Measurements from ENCODE around the gene UBXN7. TPM values are rescaled to one million over a fixed set of nuclear protein-coding genes. Genes with fewer than 3 reads are reported as not detected.
"Not testable (repeated sequence)": the region's sequence is repeated elsewhere in the genome, so short reads cannot be mapped to it uniquely, and the experiment has no call there.

UBXN7 gene
- total RNA-seq, 2 experiments from 2014 or later: 62.2 to 62.6 TPM

DNA sequence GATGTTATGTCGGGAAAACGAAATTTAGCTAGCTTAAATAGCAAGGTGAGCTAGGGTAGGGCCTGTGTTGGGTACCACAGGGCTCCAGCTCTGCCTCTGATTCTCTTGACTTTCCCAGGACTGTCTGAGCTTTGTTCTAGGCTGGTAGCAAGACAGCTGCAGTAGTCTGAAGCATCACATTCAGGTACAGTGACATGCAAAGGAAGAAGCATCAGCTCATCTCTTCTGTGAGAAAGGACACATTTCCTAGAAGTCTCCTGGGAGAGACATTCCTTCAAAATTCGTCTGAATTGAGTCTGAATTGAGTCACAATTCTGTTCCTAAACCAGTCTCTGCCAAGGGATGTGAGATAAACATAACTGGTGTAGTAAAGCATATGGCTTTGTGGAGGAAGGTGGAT, 8.5 kb upstream of the UBXN7 start:
- Mint-ChIP-seq H3K4me3 (no peak overlapping the region), H3K27ac (no peak overlapping the region), H3K27me3 (peaks cover 3% of the 10 kb centered on the region), H3K9me3 (no peaks in the 10 kb centered on the region), H3K36me3 (no peaks in the 10 kb centered on the region), H3K4me1 (peaks cover 3% of the 10 kb centered on the region)
- no peak for DNase-seq
- no peak for ATAC-seq (ENCODE audit: low read depth)
- POLR2A ChIA-PET: no interaction called here

DNA sequence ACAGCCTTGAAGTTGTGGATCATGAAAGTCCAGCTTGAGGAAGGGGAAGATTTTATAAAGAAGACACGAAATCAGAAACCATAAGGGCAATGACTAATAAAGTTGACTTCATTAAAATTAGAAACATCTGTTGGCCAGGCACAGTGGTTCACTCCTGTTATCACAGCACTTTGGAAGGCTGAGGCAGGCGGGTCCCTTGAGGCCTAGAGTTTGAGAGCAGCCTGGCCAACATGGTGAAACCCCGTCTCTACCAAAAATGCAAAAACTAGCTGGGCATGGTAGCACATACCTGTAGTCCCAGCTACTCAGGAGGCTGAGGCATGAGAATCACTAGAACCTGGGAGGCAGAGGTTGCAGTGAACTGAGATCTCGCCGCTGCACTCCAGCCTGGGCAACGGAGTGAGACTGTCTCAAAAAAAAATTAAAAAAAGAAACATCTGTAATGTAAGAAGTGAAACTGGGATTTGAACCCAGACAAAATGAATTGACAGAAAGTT, 7.9 kb upstream of the UBXN7 start:
- no peak for ATAC-seq (ENCODE audit: low read depth)
- Mint-ChIP-seq H3K27ac (no peak overlapping the region), H3K36me3 (no peaks in the 10 kb centered on the region), H3K4me1 (peaks cover 1% of the 10 kb centered on the region), H3K27me3 (peaks cover 3% of the 10 kb centered on the region), H3K4me3 (no peak overlapping the region), H3K9me3 (no peaks in the 10 kb centered on the region)
- POLR2A ChIA-PET: no interaction called here
- DNase-seq: no peak

- H3K36me3 Mint-ChIP-seq: peaks cover 5% of the 10 kb centered on the region
- H3K27ac Mint-ChIP-seq: peak overlapping the region; percentile 97
- ATAC-seq (ENCODE audit: low read depth) (peak; percentile 10), DNase-seq (peak; percentile 60)
- H3K27me3 Mint-ChIP-seq: peaks cover 3% of the 10 kb centered on the region
- H3K4me1 Mint-ChIP-seq: peaks cover 14% of the 10 kb centered on the region
- H3K4me3 Mint-ChIP-seq: peak overlapping the region; percentile 85
- no peaks in the 10 kb centered on the region for H3K9me3 Mint-ChIP-seq
- POLR2A ChIA-PET: interaction anchor here (1.1 to 1.5 kb wide), 5 partner anchors 72 to 436 kb away, joined by 4 to 12 read pairs (median 4); partner anchors contain the start of genes DYNLT2B, RNF168 and SENP5
Measured at GRCh38 chr3:196431181-196432136, 768 bp downstream of the UBXN7 start.

DNA sequence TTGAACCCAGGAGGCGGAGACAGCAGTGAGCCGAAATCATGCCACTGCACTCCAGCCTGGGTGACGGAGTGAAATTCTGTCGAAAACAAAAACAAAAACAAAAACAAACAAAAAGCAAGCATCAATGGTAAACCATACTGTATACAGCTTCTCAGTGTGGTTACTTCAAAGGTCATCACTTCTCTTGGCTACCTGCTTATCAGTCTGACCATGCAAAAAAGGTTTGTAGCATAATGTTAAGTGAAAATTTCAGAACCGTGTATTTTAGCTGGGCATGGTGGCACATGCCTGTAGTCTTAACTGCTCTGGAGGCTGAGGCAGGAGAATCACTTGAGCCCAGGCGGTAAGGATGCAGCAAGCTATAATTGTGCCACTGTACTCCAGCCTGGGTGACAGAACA, 4.2 kb downstream of the UBXN7 start:
- Mint-ChIP-seq H3K36me3 (peaks cover 6% of the 10 kb centered on the region), H3K9me3 (no peaks in the 10 kb centered on the region), H3K4me3 (no peak overlapping the region), H3K4me1 (peaks cover 17% of the 10 kb centered on the region), H3K27me3 (no peaks in the 10 kb centered on the region), H3K27ac (no peak overlapping the region)
- DNase-seq (no peak), ATAC-seq (ENCODE audit: low read depth) (no peak)
- POLR2A ChIA-PET: no interaction called here

- H3K9me3 Mint-ChIP-seq; H3K4me1 Mint-ChIP-seq; H3K36me3 Mint-ChIP-seq; ATAC-seq (ENCODE audit: low read depth); POLR2A ChIA-PET; H3K4me3 Mint-ChIP-seq; H3K27me3 Mint-ChIP-seq; H3K27ac Mint-ChIP-seq; DNase-seq: not testable (repeated sequence)
Measured at GRCh38 chr3:196424421-196424820, 7.8 kb downstream of the UBXN7 start.

GRCh38 chr3:196423044-196423781, 9.0 kb downstream of the UBXN7 start:
- H3K27me3 Mint-ChIP-seq: no peaks in the 10 kb centered on the region
- no peaks in the 10 kb centered on the region for H3K9me3 Mint-ChIP-seq
- POLR2A ChIA-PET: no interaction called here
- H3K4me1 Mint-ChIP-seq: peaks cover 9% of the 10 kb centered on the region
- peaks cover 9% of the 10 kb centered on the region for H3K36me3 Mint-ChIP-seq
- DNase-seq (no peak), ATAC-seq (ENCODE audit: low read depth) (no peak)
- H3K4me3 Mint-ChIP-seq: no peak overlapping the region
- no peak overlapping the region for H3K27ac Mint-ChIP-seq

DNA sequence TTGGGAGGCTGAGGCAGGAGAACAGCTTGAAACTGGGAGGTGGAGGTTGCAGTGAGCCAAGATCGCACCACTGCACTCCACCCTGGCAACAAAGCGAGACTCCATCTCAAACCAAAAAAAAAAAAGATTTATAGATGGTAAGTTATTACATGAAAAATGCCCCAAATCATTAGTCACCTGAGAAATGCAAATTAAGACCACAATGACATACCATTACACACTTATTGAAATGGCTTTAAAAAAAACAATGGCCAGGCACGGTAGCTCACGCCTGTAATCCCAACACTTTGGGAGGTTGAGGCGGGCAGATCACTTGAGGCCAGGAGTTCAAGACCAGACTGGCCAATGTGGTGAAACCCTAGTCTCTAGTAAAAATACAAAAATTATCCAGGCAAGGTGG, 10.6 kb downstream of the UBXN7 start:
- DNase-seq; ATAC-seq (ENCODE audit: low read depth); H3K27ac Mint-ChIP-seq; H3K9me3 Mint-ChIP-seq; H3K4me1 Mint-ChIP-seq; H3K36me3 Mint-ChIP-seq; H3K4me3 Mint-ChIP-seq; H3K27me3 Mint-ChIP-seq: not testable (repeated sequence)
- POLR2A ChIA-PET: interaction anchor here (0.6 kb wide), 1 partner anchor 30 kb away, joined by 3 read pairs; no protein-coding TSS in a partner anchor

- H3K27ac Mint-ChIP-seq: no peak overlapping the region
- no peak overlapping the region for H3K4me3 Mint-ChIP-seq
- ATAC-seq (ENCODE audit: low read depth): no peak
- no peaks in the 10 kb centered on the region for H3K27me3 Mint-ChIP-seq
- no peak for DNase-seq
- POLR2A ChIA-PET: no interaction called here
- H3K9me3 Mint-ChIP-seq: no peaks in the 10 kb centered on the region
- H3K36me3 Mint-ChIP-seq: peaks cover 12% of the 10 kb centered on the region
- H3K4me1 Mint-ChIP-seq: peaks cover 6% of the 10 kb centered on the region
Measured at GRCh38 chr3:196419386-196419785, 12.8 kb downstream of the UBXN7 start.

DNA sequence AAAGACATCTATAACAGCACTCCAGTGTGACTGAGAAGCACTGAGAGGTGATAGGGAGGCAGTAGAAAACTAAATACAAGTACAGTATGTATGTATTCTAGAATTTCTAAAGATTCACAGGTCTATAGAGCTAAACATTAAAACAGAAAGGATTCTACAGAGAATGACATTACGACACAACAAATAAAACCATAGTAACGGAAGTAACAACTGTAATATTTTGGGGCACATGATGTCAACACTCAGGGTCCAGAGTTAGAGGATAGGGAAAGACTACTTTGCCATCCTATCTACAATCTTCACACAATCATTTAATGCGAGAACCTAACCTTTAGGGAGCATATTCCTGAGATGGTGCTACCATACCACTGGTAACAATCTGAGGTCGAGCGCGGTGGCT, 13.6 kb downstream of the UBXN7 start:
- ATAC-seq (ENCODE audit: low read depth) (no peak), DNase-seq (no peak)
- POLR2A ChIA-PET: no interaction called here
- peaks cover 14% of the 10 kb centered on the region for H3K36me3 Mint-ChIP-seq
- peaks cover 6% of the 10 kb centered on the region for H3K4me1 Mint-ChIP-seq
- H3K9me3 Mint-ChIP-seq: no peaks in the 10 kb centered on the region
- no peak overlapping the region for H3K4me3 Mint-ChIP-seq
- no peaks in the 10 kb centered on the region for H3K27me3 Mint-ChIP-seq
- no peak overlapping the region for H3K27ac Mint-ChIP-seq

- Mint-ChIP-seq H3K9me3 (peaks cover 4% of the 10 kb centered on the region), H3K36me3 (peaks cover 11% of the 10 kb centered on the region), H3K4me1 (peaks cover 12% of the 10 kb centered on the region), H3K27ac (no peak overlapping the region), H3K4me3 (no peak overlapping the region), H3K27me3 (no peaks in the 10 kb centered on the region)
- ATAC-seq (ENCODE audit: low read depth) (no peak), DNase-seq (no peak)
- POLR2A ChIA-PET: interaction anchor here (0.6 kb wide), 1 partner anchor 48 kb away, joined by 3 read pairs; no protein-coding TSS in a partner anchor
Measured at GRCh38 chr3:196414469-196414868, 17.8 kb downstream of the UBXN7 start.

GRCh38 chr3:196412704-196413103, 19.5 kb downstream of the UBXN7 start:
- POLR2A ChIA-PET: no interaction called here
- Mint-ChIP-seq H3K27ac (no peak overlapping the region), H3K9me3 (peaks cover 8% of the 10 kb centered on the region), H3K4me3 (no peak overlapping the region), H3K4me1 (peaks cover 13% of the 10 kb centered on the region), H3K27me3 (no peaks in the 10 kb centered on the region), H3K36me3 (peaks cover 18% of the 10 kb centered on the region)
- DNase-seq: no peak
- ATAC-seq (ENCODE audit: low read depth): no peak

- H3K27ac Mint-ChIP-seq: no peak overlapping the region
- H3K9me3 Mint-ChIP-seq: peaks cover 8% of the 10 kb centered on the region
- H3K36me3 Mint-ChIP-seq: peaks cover 21% of the 10 kb centered on the region
- ATAC-seq (ENCODE audit: low read depth) (peak; percentile 45), DNase-seq (no peak)
- POLR2A ChIA-PET: interaction anchor here (0.6 to 0.7 kb wide), 2 partner anchors 297 to 707 kb away, joined by 3 to 4 read pairs; no protein-coding TSS in a partner anchor
- H3K4me3 Mint-ChIP-seq: no peak overlapping the region
- peaks cover 10% of the 10 kb centered on the region for H3K4me1 Mint-ChIP-seq
- H3K27me3 Mint-ChIP-seq: no peaks in the 10 kb centered on the region
Measured at GRCh38 chr3:196409409-196409808, 22.8 kb downstream of the UBXN7 start.

GRCh38 chr3:196408565-196409300, 23.5 kb downstream of the UBXN7 start:
- Mint-ChIP-seq H3K4me1 (peaks cover 9% of the 10 kb centered on the region), H3K9me3 (peaks cover 8% of the 10 kb centered on the region), H3K4me3 (no peak overlapping the region), H3K36me3 (peaks cover 20% of the 10 kb centered on the region), H3K27me3 (no peaks in the 10 kb centered on the region), H3K27ac (no peak overlapping the region)
- POLR2A ChIA-PET: interaction anchor here (0.6 to 0.7 kb wide), 2 partner anchors 297 to 706 kb away, joined by 3 to 4 read pairs; no protein-coding TSS in a partner anchor
- ATAC-seq (ENCODE audit: low read depth) (no peak), DNase-seq (no peak)
